ENCODE data around the gene CDK2.
"Not testable (repeated sequence)": the region's sequence is repeated elsewhere in the genome, so short reads cannot be mapped to it uniquely, and the experiment has no call there.

Gene CDK2

DNA sequence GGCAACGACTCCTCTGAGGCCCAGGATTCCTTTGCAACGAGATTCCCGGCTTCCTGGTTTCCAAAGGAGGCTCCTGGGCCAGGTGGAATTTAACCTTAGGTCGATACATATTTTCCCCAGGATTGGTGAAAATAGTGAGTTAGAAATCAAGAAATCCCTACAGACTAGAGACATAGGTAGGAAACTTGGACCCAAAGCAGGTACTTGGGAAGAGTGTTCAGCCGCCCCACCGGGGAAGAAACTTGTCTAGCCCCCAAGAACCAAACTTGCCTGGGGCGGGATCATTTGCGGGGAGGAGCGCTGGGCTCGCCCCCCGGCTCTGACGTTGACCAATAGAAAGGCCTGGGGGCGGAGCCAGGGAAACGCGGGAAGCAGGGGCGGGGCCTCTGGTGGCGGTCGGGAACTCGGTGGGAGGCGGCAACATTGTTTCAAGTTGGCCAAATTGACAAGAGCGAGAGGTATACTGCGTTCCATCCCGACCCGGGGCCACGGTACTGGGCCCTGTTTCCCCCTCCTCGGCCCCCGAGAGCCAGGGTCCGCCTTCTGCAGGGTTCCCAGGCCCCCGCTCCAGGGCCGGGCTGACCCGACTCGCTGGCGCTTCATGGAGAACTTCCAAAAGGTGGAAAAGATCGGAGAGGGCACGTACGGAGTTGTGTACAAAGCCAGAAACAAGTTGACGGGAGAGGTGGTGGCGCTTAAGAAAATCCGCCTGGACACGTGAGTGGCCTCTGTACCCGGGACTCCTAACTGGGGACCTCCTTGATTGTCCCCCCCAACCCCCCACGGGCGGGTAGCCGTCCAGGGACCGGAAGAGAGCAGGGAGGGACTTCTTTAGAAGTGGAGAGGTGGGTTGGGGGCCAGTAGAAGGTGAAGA lies at the start of gene CDK2:
CDK2 (plus strand) TSS at position 423 of the 874 bp plus-strand sequence; CDS start at position 602, 179 bp downstream.
- H3K4me1 ChIP-seq, result peaks cover 16% of the 10 kb centered on the region
- H3K4me2 ChIP-seq (ENCODE audit: low read length), result peak within 1 kb of the TSS; percentile 99
- H3K9me3 ChIP-seq (ENCODE audit: control insufficient read depth, low read length), result no peaks in the 10 kb centered on the region
- H3K79me2 ChIP-seq, result no peaks in the 10 kb centered on the region
- H3K27me3 ChIP-seq (ENCODE audit: control insufficient read depth, insufficient read depth, low read length), result no peaks in the 10 kb centered on the region
- peak within 1 kb of the TSS; percentile 100 for H2AFZ ChIP-seq
- H3K27ac ChIP-seq, result peak within 1 kb of the TSS; percentile 78
- TF ChIP-seq, protein P1, sequence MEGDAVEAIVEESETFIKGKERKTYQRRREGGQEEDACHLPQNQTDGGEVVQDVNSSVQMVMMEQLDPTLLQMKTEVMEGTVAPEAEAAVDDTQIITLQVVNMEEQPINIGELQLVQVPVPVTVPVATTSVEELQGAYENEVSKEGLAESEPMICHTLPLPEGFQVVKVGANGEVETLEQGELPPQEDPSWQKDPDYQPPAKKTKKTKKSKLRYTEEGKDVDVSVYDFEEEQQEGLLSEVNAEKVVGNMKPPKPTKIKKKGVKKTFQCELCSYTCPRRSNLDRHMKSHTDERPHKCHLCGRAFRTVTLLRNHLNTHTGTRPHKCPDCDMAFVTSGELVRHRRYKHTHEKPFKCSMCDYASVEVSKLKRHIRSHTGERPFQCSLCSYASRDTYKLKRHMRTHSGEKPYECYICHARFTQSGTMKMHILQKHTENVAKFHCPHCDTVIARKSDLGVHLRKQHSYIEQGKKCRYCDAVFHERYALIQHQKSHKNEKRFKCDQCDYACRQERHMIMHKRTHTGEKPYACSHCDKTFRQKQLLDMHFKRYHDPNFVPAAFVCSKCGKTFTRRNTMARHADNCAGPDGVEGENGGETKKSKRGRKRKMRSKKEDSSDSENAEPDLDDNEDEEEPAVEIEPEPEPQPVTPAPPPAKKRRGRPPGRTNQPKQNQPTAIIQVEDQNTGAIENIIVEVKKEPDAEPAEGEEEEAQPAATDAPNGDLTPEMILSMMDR (IDR thresholded peaks at IDR 0.05), result no peak
- H3K9ac ChIP-seq, result peak within 1 kb of the TSS; percentile 49
- H3K4me3 ChIP-seq (ENCODE audit: low read depth, low read length), result peak within 1 kb of the TSS; percentile 87
- H3K36me3 ChIP-seq (ENCODE audit: control insufficient read depth, insufficient read depth, low read length), result no peaks in the 10 kb centered on the region

- not testable (repeated sequence) for H3K27me3 ChIP-seq (ENCODE audit: control insufficient read depth, insufficient read depth, low read length); H3K4me1 ChIP-seq; H3K36me3 ChIP-seq (ENCODE audit: control insufficient read depth, insufficient read depth, low read length); H2AFZ ChIP-seq; H3K4me3 ChIP-seq (ENCODE audit: low read depth, low read length); H3K9ac ChIP-seq; H3K4me2 ChIP-seq (ENCODE audit: low read length); H3K27ac ChIP-seq; H3K9me3 ChIP-seq (ENCODE audit: control insufficient read depth, low read length)
- peaks cover 46% of the 10 kb centered on the region for H3K79me2 ChIP-seq
These were observed 47.6 kb upstream of the CDK2 start for GRCh38 chr12:55919032-55919431.

GRCh38 chr12:55922126-55922525 lies 44.5 kb upstream of the CDK2 start:
- H3K4me3 ChIP-seq (ENCODE audit: low read depth, low read length), result no peak overlapping the region
- no peak overlapping the region for H3K27ac ChIP-seq
- H3K36me3 ChIP-seq (ENCODE audit: control insufficient read depth, insufficient read depth, low read length), result no peaks in the 10 kb centered on the region
- H3K27me3 ChIP-seq (ENCODE audit: control insufficient read depth, insufficient read depth, low read length), result no peaks in the 10 kb centered on the region
- TF ChIP-seq, protein P1 (IDR thresholded peaks at IDR 0.05), result no peak
- H3K4me2 ChIP-seq (ENCODE audit: low read length), result no peak overlapping the region
- H3K9ac ChIP-seq, result no peak overlapping the region
- peaks cover 37% of the 10 kb centered on the region for H3K79me2 ChIP-seq
- no peaks in the 10 kb centered on the region for H3K9me3 ChIP-seq (ENCODE audit: control insufficient read depth, low read length)
- H2AFZ ChIP-seq, result no peak overlapping the region
- peaks cover 8% of the 10 kb centered on the region for H3K4me1 ChIP-seq

GRCh38 chr12:55923648-55924047 lies 43.0 kb upstream of the CDK2 start:
- not testable (repeated sequence) for H3K9ac ChIP-seq; H2AFZ ChIP-seq; H3K36me3 ChIP-seq (ENCODE audit: control insufficient read depth, insufficient read depth, low read length); H3K4me2 ChIP-seq (ENCODE audit: low read length); H3K27me3 ChIP-seq (ENCODE audit: control insufficient read depth, insufficient read depth, low read length); H3K9me3 ChIP-seq (ENCODE audit: control insufficient read depth, low read length); H3K4me3 ChIP-seq (ENCODE audit: low read depth, low read length); H3K27ac ChIP-seq; H3K4me1 ChIP-seq
- peaks cover 28% of the 10 kb centered on the region for H3K79me2 ChIP-seq

DNA sequence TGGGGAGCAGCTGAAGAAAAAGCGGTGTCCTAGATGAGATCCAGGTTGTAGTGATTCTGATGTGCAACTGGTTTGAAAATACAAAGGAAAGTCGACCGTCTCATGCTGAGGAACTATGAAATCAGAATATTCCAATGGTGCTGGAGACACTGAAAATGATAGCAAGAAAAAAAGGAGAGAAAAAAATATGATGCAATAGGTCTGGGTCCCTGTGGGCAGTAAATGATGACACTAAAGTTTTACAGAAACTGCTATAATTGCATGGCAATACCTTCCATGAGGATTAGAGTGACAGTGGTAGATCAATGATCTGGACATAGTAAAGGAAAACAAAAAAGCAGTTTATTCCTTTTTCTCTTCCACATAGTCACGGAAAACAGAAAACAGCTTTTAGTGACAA lies 41.3 kb upstream of the CDK2 start:
- Histone ChIP-seq H3K4me2 (ENCODE audit: low read length) (no peak overlapping the region), H3K9ac (no peak overlapping the region), H3K4me1 (peaks cover 8% of the 10 kb centered on the region), H3K4me3 (ENCODE audit: low read depth, low read length) (no peak overlapping the region), H3K36me3 (ENCODE audit: control insufficient read depth, insufficient read depth, low read length) (no peaks in the 10 kb centered on the region), H3K79me2 (peaks cover 26% of the 10 kb centered on the region), H3K27ac (no peak overlapping the region), H2AFZ (no peak overlapping the region), H3K9me3 (ENCODE audit: control insufficient read depth, low read length) (no peaks in the 10 kb centered on the region), H3K27me3 (ENCODE audit: control insufficient read depth, insufficient read depth, low read length) (no peaks in the 10 kb centered on the region)
- TF ChIP-seq, protein P1 (IDR thresholded peaks at IDR 0.05), result no peak
